SK-N-SH (cell line): Measurements from ENCODE around the gene KLHDC8A. TPM values are rescaled to one million over a fixed set of nuclear protein-coding genes. Genes with fewer than 3 reads are reported as not detected.

Source experiments
- CTCF ChIA-PET: fragments of 300-600, 350-600 bp; formaldehyde crosslinking; extraction: SDS; loops from one replicate; lab custom pipeline; 2021; lab: Yijun Ruan, JAX
- POLR2A ChIA-PET: fragments of 350-600 bp; sonication (Branson Sonifier 250); formaldehyde crosslinking; extraction: SDS; loops from one replicate; lab custom pipeline; 2020; ENCODE audit warnings: antibody characterized with exemption, inconsistent platforms; lab: Yijun Ruan, JAX
- DNase-seq: peaks from one replicate; pipeline ENCODE4 v3.0.0; 2012
- H2AFZ ChIP-seq: fragments of 200-600 bp; sonication (generic); 2 replicates; pipeline ENCODE4 v1.8.1; 2016; ENCODE audit warnings: antibody characterized with exemption, mild to moderate bottlenecking, low read depth
- H3F3A ChIP-seq: fragments of 200-600 bp; sonication (generic); replicated peaks from 2 replicates; pipeline ENCODE3; 2016; ENCODE audit warnings: antibody characterized with exemption, mild to moderate bottlenecking; ENCODE audit not compliant: insufficient read depth
- H3K27ac ChIP-seq, 2 experiments: fragments of 200-500 bp in 1 of 2; fragments of 200-600 bp in 1 of 2; sonication (Bioruptor generic) in 1 of 2; sonication (generic), shearing (Covaris generic) in 1 of 2; 2 replicates each; pipeline versions ENCODE4 v1.5.1 to v1.6.1; 2014 to 2016; ENCODE audit warnings: low read depth in 2 of 2, inconsistent platforms in 1 of 2, low read length in 1 of 2, mild to moderate bottlenecking in 1 of 2, mixed read lengths in 1 of 2
- H3K27me3 ChIP-seq: fragments of 200-600 bp; sonication (generic), shearing (Covaris generic); 2 replicates; pipeline ENCODE4 v1.6.1; 2016; ENCODE audit warnings: mixed run types; ENCODE audit not compliant: insufficient read depth
- H3K36me3 ChIP-seq, 2 experiments: fragments of 200-500 bp in 1 of 2; fragments of 200-600 bp in 1 of 2; sonication (Bioruptor generic) in 1 of 2; sonication (generic) in 1 of 2; replicated peaks in 1 of 2; 2 replicates each; pipeline versions ENCODE3 to v1.5.1; 2014 to 2016; ENCODE audit warnings: low read length in 1 of 2, mild to moderate bottlenecking in 1 of 2; ENCODE audit not compliant: insufficient read depth in 2 of 2, control insufficient read depth in 1 of 2
- H3K4me1 ChIP-seq, 2 experiments: fragments of 200-500 bp in 1 of 2; fragments of 200-600 bp in 1 of 2; sonication (Bioruptor generic) in 1 of 2; sonication (generic), shearing (Covaris generic) in 1 of 2; 2 replicates each; pipeline versions ENCODE4 v1.5.1 to v1.6.1; 2014 to 2016; ENCODE audit warnings: low read depth in 1 of 2, low read length in 1 of 2, mixed run types in 1 of 2; ENCODE audit not compliant: insufficient read depth in 2 of 2, control insufficient read depth in 1 of 2
- H3K4me2 ChIP-seq: fragments of 200-600 bp; sonication (generic), shearing (Covaris generic); 2 replicates; pipeline ENCODE4 v1.6.1; 2017; ENCODE audit warnings: mixed run types
- H3K4me3 ChIP-seq, 2 experiments: fragments of 200-500 bp in 1 of 2; fragments of 200-600 bp in 1 of 2; sonication (Bioruptor generic) in 1 of 2; sonication (generic), shearing (Covaris generic) in 1 of 2; 2 replicates each; pipeline versions ENCODE4 v1.5.1 to v1.8.1; 2014 to 2016; ENCODE audit warnings: low read depth in 2 of 2, inconsistent platforms in 1 of 2, low read length in 1 of 2, mild to moderate bottlenecking in 1 of 2, mixed read lengths in 1 of 2, moderate library complexity in 1 of 2
- H3K79me2 ChIP-seq: fragments of 200-600 bp; sonication (generic); 2 replicates; pipeline ENCODE4 v1.8.1; 2017; ENCODE audit warnings: mild to moderate bottlenecking; ENCODE audit not compliant: insufficient read depth
- H3K9ac ChIP-seq: fragments of 200-600 bp; sonication (generic); 2 replicates; pipeline ENCODE4 v1.6.1; 2017; ENCODE audit warnings: mixed run types
- H3K9me2 ChIP-seq: fragments of 200-600 bp; sonication (generic); 2 replicates; pipeline ENCODE4 v1.6.1; 2017; ENCODE audit warnings: mixed run types
- H3K9me3 ChIP-seq: fragments of 200-600 bp; sonication (generic); 2 replicates; pipeline ENCODE4 v1.6.1; 2017; ENCODE audit warnings: mixed run types, mild to moderate bottlenecking, moderate library complexity
- H4K20me1 ChIP-seq: fragments of 200-600 bp; sonication (generic); 2 replicates; pipeline ENCODE4 v1.6.1; 2017; ENCODE audit warnings: mild to moderate bottlenecking, mixed run types; ENCODE audit not compliant: insufficient read depth
- CTCF ChIP-seq: fragments of 200-600 bp; sonication (generic); IDR thresholded peaks from 2 replicates; pipeline ENCODE4 v1.6.1; 2017; ENCODE audit warnings: antibody characterized with exemption, mild to moderate bottlenecking, moderate library complexity
- EZH2phosphoT487 ChIP-seq: fragments of 200-600 bp; sonication (generic); IDR thresholded peaks from 2 replicates; pipeline ENCODE4 v1.6.1; 2017; ENCODE audit warnings: low read depth, mixed run types, mild to moderate bottlenecking, antibody characterized with exemption, moderate library complexity, borderline replicate concordance
- FOSL2 ChIP-seq: IDR thresholded peaks from 2 replicates; pipeline ENCODE4 v1.4.0; 2012; ENCODE audit warnings: low read depth, mild to moderate bottlenecking, moderate library complexity, borderline replicate concordance
- GABPA ChIP-seq: IDR thresholded peaks from 2 replicates; pipeline ENCODE4 v1.4.0; 2012; ENCODE audit warnings: low read depth, mild to moderate bottlenecking
- JUND ChIP-seq: IDR thresholded peaks from 2 replicates; pipeline ENCODE4 v1.4.0; 2012
- MEF2A ChIP-seq: IDR thresholded peaks from 2 replicates; pipeline ENCODE4 v1.4.0; 2012; ENCODE audit warnings: low read depth, borderline replicate concordance
- MXI1 ChIP-seq: IDR thresholded peaks from 2 replicates; pipeline ENCODE4 v1.6.1; 2012; ENCODE audit warnings: mild to moderate bottlenecking, low read depth, low read length, improper control_type of control experiment
- NRF1 ChIP-seq: IDR thresholded peaks from 2 replicates; pipeline ENCODE4 v1.6.1; 2012; ENCODE audit warnings: low read depth, mild to moderate bottlenecking, low read length
- RCOR1 ChIP-seq: fragments of 150-350 bp; IDR thresholded peaks from 2 replicates; pipeline ENCODE4 v1.6.1; 2017; ENCODE audit warnings: antibody characterized with exemption, low read length
- RFX5 ChIP-seq: IDR thresholded peaks from 2 replicates; pipeline ENCODE4 v1.6.1; 2012; ENCODE audit warnings: mild to moderate bottlenecking, improper control_type of control experiment, low read length
- SIN3A ChIP-seq: IDR thresholded peaks from 2 replicates; pipeline ENCODE4 v1.6.1; 2012; ENCODE audit warnings: low read depth, mild to moderate bottlenecking, low read length, moderate library complexity, borderline replicate concordance
- TCF12 ChIP-seq: IDR thresholded peaks from 2 replicates; pipeline ENCODE4 v1.4.0; 2012
- TEAD4 ChIP-seq: IDR thresholded peaks from 2 replicates; pipeline ENCODE4 v1.4.0; 2012; ENCODE audit warnings: mild to moderate bottlenecking, borderline replicate concordance; ENCODE audit not compliant: insufficient read depth
- USF1 ChIP-seq: IDR thresholded peaks from 2 replicates; pipeline ENCODE4 v1.4.0; 2012; ENCODE audit warnings: low read depth, borderline replicate concordance
- USF2 ChIP-seq: fragments of 150-350 bp; IDR thresholded peaks from 2 replicates; pipeline ENCODE4 v1.6.1; 2017; ENCODE audit warnings: antibody characterized with exemption, low read length, low read depth, borderline replicate concordance
- YY1 ChIP-seq: IDR thresholded peaks from 2 replicates; pipeline ENCODE4 v1.4.0; 2012; ENCODE audit warnings: low read depth, mild to moderate bottlenecking
- WGBS: methylation state at CpG from one replicate; pipeline ENCODE4 v1.1.6; 2017; ENCODE audit warnings: low lambda C conversion rate; 5-methylcytosine and 5-hydroxymethylcytosine counted together
- polyA plus RNA-seq, 3 experiments: library from polyadenylated mRNA; depleted of rRNA; stranded (reverse); fragments of >200 nt; gene quantifications; 2 replicates each; pipeline ENCODE4 v1.2.3, GENCODE V29; 2012

The KLHDC8A gene
- polyA plus RNA-seq, 1 of the 3 experiments (the other 2 are of a cell fraction) = 0.02 TPM

- no peak overlapping the region for H2AFZ ChIP-seq
- no peak overlapping the region for H3K4me2 ChIP-seq
- H3K9me2 ChIP-seq = no peaks in the 10 kb centered on the region
- POLR2A ChIA-PET = no interaction called here
- no peaks in the 10 kb centered on the region for H3K9me3 ChIP-seq
- 95% methylated on average over 3 of the region's 3 CpGs for WGBS
- no peak overlapping the region for H3K4me3 ChIP-seq
- H3K9ac ChIP-seq = no peak overlapping the region
- CTCF ChIA-PET = interaction anchor here (0.6 to 38.3 kb wide), 4 partner anchors 11 to 101 kb away, joined by 3 to 1368 read pairs (median 46); partner anchors contain the start of gene NUAK2
- H3F3A ChIP-seq = peaks cover 17% of the 10 kb centered on the region
- H3K27ac ChIP-seq = no peak overlapping the region
- DNase-seq = no peak
- H3K4me1 ChIP-seq = peaks cover 8 to 33% of the 10 kb centered on the region in 2 experiments; a peak in 3 of 4 replicates
- H3K27me3 ChIP-seq = no peaks in the 10 kb centered on the region
- H3K36me3 ChIP-seq = no peaks in the 10 kb centered on the region
- TF ChIP-seq MEF2A (no peak), GABPA (no peak), USF1 (no peak), TCF12 (no peak), YY1 (no peak), USF2 (no peak), RFX5 (no peak), SIN3A (no peak), NRF1 (no peak), FOSL2 (no peak), CTCF (no peak), MXI1 (no peak), RCOR1 (no peak), JUND (no peak), TEAD4 (no peak)
- H4K20me1 ChIP-seq = no peaks in the 10 kb centered on the region
- H3K79me2 ChIP-seq = no peaks in the 10 kb centered on the region
Measured at GRCh38 chr1:205287076-205287475, 69.6 kb downstream of the KLHDC8A start.

- DNase-seq = no peak
- H3K4me1 ChIP-seq = peaks cover 8 to 33% of the 10 kb centered on the region in 2 experiments; a peak in 3 of 4 replicates
- CTCF ChIA-PET = interaction anchor here (0.6 to 38.3 kb wide), 4 partner anchors 10 to 100 kb away, joined by 3 to 1368 read pairs (median 46); partner anchors contain the start of gene NUAK2
- no peaks in the 10 kb centered on the region for H3K27me3 ChIP-seq
- H3K9ac ChIP-seq = no peak overlapping the region
- no peak overlapping the region for H2AFZ ChIP-seq
- 0 out of 2 replicates have a peak overlapping the region, but pooled peaks have one; percentile 40 for H3K4me2 ChIP-seq
- no peaks in the 10 kb centered on the region for H4K20me1 ChIP-seq
- no peaks in the 10 kb centered on the region for H3K79me2 ChIP-seq
- WGBS = 93% methylated on average over 8 of the region's 9 CpGs
- H3F3A ChIP-seq = peaks cover 17% of the 10 kb centered on the region
- TF ChIP-seq RFX5 (no peak), RCOR1 (no peak), USF2 (no peak), EZH2phosphoT487 (no peak), MEF2A (no peak)
- POLR2A ChIA-PET = no interaction called here
- H3K36me3 ChIP-seq = no peaks in the 10 kb centered on the region
- peak overlapping the region in 1 of 2 experiments; percentile 82; a peak in 1 of 4 replicates for H3K27ac ChIP-seq
- no peak overlapping the region for H3K4me3 ChIP-seq
- H3K9me3 ChIP-seq = no peaks in the 10 kb centered on the region
- no peaks in the 10 kb centered on the region for H3K9me2 ChIP-seq
Measured at GRCh38 chr1:205286335-205286950, 70.3 kb downstream of the KLHDC8A start.
